ENCODE measurements around the gene CDC42SE1. TPM values are rescaled to one million over a fixed set of nuclear protein-coding genes. Genes with fewer than 3 reads are reported as not detected.
A peak's percentile ranks its signal among the peaks of the same experiment; 100 is the strongest.
"Not testable (repeated sequence)": the region's sequence is repeated elsewhere in the genome, so short reads cannot be mapped to it uniquely, and the experiment has no call there.

The CDC42SE1 gene, protein sequence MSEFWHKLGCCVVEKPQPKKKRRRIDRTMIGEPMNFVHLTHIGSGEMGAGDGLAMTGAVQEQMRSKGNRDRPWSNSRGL
- 100 to 1,000 TPM; 419 to 475 (median 450) TPM for total RNA-seq
- 474 TPM for total RNA-seq (2013)
- total RNA-seq = 214 to 985 (median 675) reads per million in 29 experiments

- Histone ChIP-seq H3K27ac (ENCODE audit: low read length) (peak within 1 kb of the TSS; percentile 92), H3K36me3 (ENCODE audit: control insufficient read depth in 2 of 2, extremely low read depth in 1 of 2, insufficient read depth in 1 of 2, low read length in 1 of 2) (peaks cover 0 to 24% of the 10 kb centered on the region in 2 donors), H3K4me1 (ENCODE audit: control insufficient read depth in 1 of 2, extremely low read depth in 1 of 2, insufficient read depth in 2 of 2, low read length in 2 of 2) (peaks cover 18 to 39% of the 10 kb centered on the region in 2 experiments), H3K27me3 (replicated peaks in 1 of 2; ENCODE audit: control insufficient read depth in 2 of 2, extremely low read depth in 1 of 2, insufficient read depth in 2 of 2, low read length in 1 of 2) (no peaks in the 10 kb centered on the region), H3K4me3 (ENCODE audit: control insufficient read depth in 1 of 2, extremely low read depth in 1 of 2, low read length in 1 of 2) (peak within 1 kb of the TSS; percentile 78 to 100), H3K9me3 (no peaks in the 10 kb centered on the region)
- Mint-ChIP-seq H3K9me3 (no peaks in the 10 kb centered on the region), H3K27me3 (no peaks in the 10 kb centered on the region), H3K4me3 (peak within 1 kb of the TSS; percentile 93 to 99 (median 95)), H3K36me3 (peaks cover 39% of the 10 kb centered on the region), H3K27ac (peak within 1 kb of the TSS; percentile 96 to 99), H3K4me1 (peaks cover 46 to 59% (median 46%) of the 10 kb centered on the region in 3 donors)
- DNase-seq = peak; percentile 68 to 93 (median 81)
- peak; percentile 77 to 83 (median 80) for ATAC-seq (replicated peaks in 1 of 4)
- CTCF ChIA-PET = interaction anchor here (0.5 to 3.1 kb wide), 11 partner anchors 8 to 873 kb away, joined by 3 to 22 read pairs (median 4); partner anchors contain the start of genes C1orf56 (in 1 of the 2), CERS2 (in 1 of the 2) and GABPB2 (in 1 of the 2)
- POLR2A ChIA-PET = interaction anchor here in 1 of 2 donors (0.6 to 0.7 kb wide), 2 partner anchors 12 to 195 kb away, joined by 4 to 12 read pairs; partner anchors contain the start of gene PSMD4
- under 1% methylated on average over 41 of the region's 58 CpGs for WGBS (ENCODE audit: insufficient coverage)
Observed at GRCh38 chr1:151059109-151060006, at the start of gene CDC42SE1. CDC42SE1 (minus strand) TSS chr1:151059622; CDS start chr1:151055730, 3,892 bp downstream.

DNA sequence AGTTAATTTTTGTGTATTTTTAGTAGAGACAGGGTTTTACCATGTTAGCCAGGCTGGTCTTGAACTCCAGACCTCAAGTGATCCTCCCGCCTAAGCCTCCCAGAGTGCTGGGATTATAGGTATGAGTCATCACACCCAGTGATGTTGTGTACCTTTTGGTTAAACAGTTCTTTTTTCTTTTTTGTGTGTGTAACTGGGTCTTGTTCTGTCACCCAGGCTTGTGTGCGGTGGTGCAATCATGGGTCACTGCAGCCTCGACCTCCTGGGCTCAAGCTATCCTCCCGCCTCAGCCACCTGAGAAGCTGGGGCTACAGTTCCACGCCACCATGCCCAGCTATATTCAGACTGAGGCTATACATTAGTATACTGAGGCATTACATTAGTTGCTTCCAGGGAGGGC, 48.9 kb upstream of the CDC42SE1 start:
- WGBS (ENCODE audit: insufficient coverage) = 97% methylated on average over 4 of the region's 5 CpGs
- Mint-ChIP-seq H3K27ac (no peak overlapping the region), H3K36me3 (peaks cover 20% of the 10 kb centered on the region), H3K4me1 (no peaks in the 10 kb centered on the region), H3K9me3 (no peaks in the 10 kb centered on the region), H3K27me3 (no peaks in the 10 kb centered on the region), H3K4me3 (no peak overlapping the region)
- Histone ChIP-seq H3K4me1 (ENCODE audit: control insufficient read depth in 1 of 2, extremely low read depth in 1 of 2, insufficient read depth in 2 of 2, low read length in 2 of 2) (no peaks in the 10 kb centered on the region), H3K4me3 (ENCODE audit: control insufficient read depth in 1 of 2, extremely low read depth in 1 of 2, low read length in 1 of 2) (no peak overlapping the region), H3K9me3 (no peaks in the 10 kb centered on the region), H3K27ac (ENCODE audit: low read length) (no peak overlapping the region), H3K36me3 (ENCODE audit: control insufficient read depth in 2 of 2, extremely low read depth in 1 of 2, insufficient read depth in 1 of 2, low read length in 1 of 2) (peaks cover 0 to 26% of the 10 kb centered on the region in 2 donors), H3K27me3 (replicated peaks in 1 of 2; ENCODE audit: control insufficient read depth in 2 of 2, extremely low read depth in 1 of 2, insufficient read depth in 2 of 2, low read length in 1 of 2) (no peaks in the 10 kb centered on the region)
- ATAC-seq (replicated peaks in 1 of 4) (no peak), DNase-seq (no peak)
- ChIA-PET POLR2A (no interaction called here), CTCF (interaction anchor here in 1 of 2 donors (0.6 kb wide), 1 partner anchor 8 kb away, joined by 5 read pairs; no protein-coding TSS in a partner anchor)

GRCh38 chr1:151106894-151107293, 47.5 kb upstream of the CDC42SE1 start:
- no CpG with 5 or more reads among the region's 2 CpGs for WGBS (ENCODE audit: insufficient coverage)
- Histone ChIP-seq H3K36me3 (ENCODE audit: control insufficient read depth in 2 of 2, extremely low read depth in 1 of 2, insufficient read depth in 1 of 2, low read length in 1 of 2) (peaks cover 0 to 26% of the 10 kb centered on the region in 2 donors), H3K9me3 (no peaks in the 10 kb centered on the region), H3K4me1 (ENCODE audit: control insufficient read depth in 1 of 2, extremely low read depth in 1 of 2, insufficient read depth in 2 of 2, low read length in 2 of 2) (no peaks in the 10 kb centered on the region), H3K27ac (ENCODE audit: low read length) (no peak overlapping the region), H3K27me3 (replicated peaks in 1 of 2; ENCODE audit: control insufficient read depth in 2 of 2, extremely low read depth in 1 of 2, insufficient read depth in 2 of 2, low read length in 1 of 2) (no peaks in the 10 kb centered on the region), H3K4me3 (ENCODE audit: control insufficient read depth in 1 of 2, extremely low read depth in 1 of 2, low read length in 1 of 2) (no peak overlapping the region)
- ATAC-seq (replicated peaks in 1 of 4) = no peak
- H3K4me3 Mint-ChIP-seq = no peak overlapping the region
- CTCF ChIA-PET = interaction anchor here in 1 of 2 donors (0.7 kb wide), 1 partner anchor 751 kb away, joined by 3 read pairs; no protein-coding TSS in a partner anchor
- H3K36me3 Mint-ChIP-seq = peaks cover 20% of the 10 kb centered on the region
- no peaks in the 10 kb centered on the region for H3K27me3 Mint-ChIP-seq
- no peak overlapping the region for H3K27ac Mint-ChIP-seq
- POLR2A ChIA-PET = interaction anchor here in 1 of 2 donors (0.6 kb wide), 2 partner anchors 49 to 125 kb away, joined by 3 to 7 read pairs; no protein-coding TSS in a partner anchor
- DNase-seq = no peak
- H3K4me1 Mint-ChIP-seq = no peaks in the 10 kb centered on the region
- H3K9me3 Mint-ChIP-seq = no peaks in the 10 kb centered on the region

- ChIA-PET POLR2A (no interaction called here), CTCF (interaction anchor here in 1 of 2 donors (0.9 kb wide), 1 partner anchor 243 kb away, joined by 3 read pairs; the partner anchor contains the start of gene RFX5)
- Histone ChIP-seq H3K4me3 (ENCODE audit: control insufficient read depth in 1 of 2, extremely low read depth in 1 of 2, low read length in 1 of 2) (no peak overlapping the region), H3K9me3 (no peaks in the 10 kb centered on the region), H3K27ac (ENCODE audit: low read length) (no peak overlapping the region), H3K4me1 (ENCODE audit: control insufficient read depth in 1 of 2, extremely low read depth in 1 of 2, insufficient read depth in 2 of 2, low read length in 2 of 2) (no peaks in the 10 kb centered on the region), H3K36me3 (ENCODE audit: control insufficient read depth in 2 of 2, extremely low read depth in 1 of 2, insufficient read depth in 1 of 2, low read length in 1 of 2) (peaks cover 0 to 19% of the 10 kb centered on the region in 2 donors), H3K27me3 (replicated peaks in 1 of 2; ENCODE audit: control insufficient read depth in 2 of 2, extremely low read depth in 1 of 2, insufficient read depth in 2 of 2, low read length in 1 of 2) (no peaks in the 10 kb centered on the region)
- H3K36me3 Mint-ChIP-seq = peaks cover 14% of the 10 kb centered on the region
- H3K9me3 Mint-ChIP-seq = no peaks in the 10 kb centered on the region
- H3K27me3 Mint-ChIP-seq = no peaks in the 10 kb centered on the region
- no peak overlapping the region for H3K4me3 Mint-ChIP-seq
- H3K27ac Mint-ChIP-seq = no peak overlapping the region
- H3K4me1 Mint-ChIP-seq = no peaks in the 10 kb centered on the region
- no peak for DNase-seq
- ATAC-seq (replicated peaks in 1 of 4) = no peak
Observed at GRCh38 chr1:151104630-151105029, 45.2 kb upstream of the CDC42SE1 start.

GRCh38 chr1:151098126-151098525, 38.7 kb upstream of the CDC42SE1 start:
- ChIA-PET POLR2A (interaction anchor here in 1 of 2 donors (0.6 kb wide), 2 partner anchors 72 to 156 kb away, joined by 3 to 4 read pairs; partner anchors contain the start of gene PSMD4), CTCF (interaction anchor here (0.6 to 1.5 kb wide), 10 partner anchors 14 to 242 kb away, joined by 3 to 10 read pairs (median 4); partner anchors contain the start of gene PSMD4 (in 1 of the 2))
- H3K4me1 Mint-ChIP-seq = no peaks in the 10 kb centered on the region

DNA sequence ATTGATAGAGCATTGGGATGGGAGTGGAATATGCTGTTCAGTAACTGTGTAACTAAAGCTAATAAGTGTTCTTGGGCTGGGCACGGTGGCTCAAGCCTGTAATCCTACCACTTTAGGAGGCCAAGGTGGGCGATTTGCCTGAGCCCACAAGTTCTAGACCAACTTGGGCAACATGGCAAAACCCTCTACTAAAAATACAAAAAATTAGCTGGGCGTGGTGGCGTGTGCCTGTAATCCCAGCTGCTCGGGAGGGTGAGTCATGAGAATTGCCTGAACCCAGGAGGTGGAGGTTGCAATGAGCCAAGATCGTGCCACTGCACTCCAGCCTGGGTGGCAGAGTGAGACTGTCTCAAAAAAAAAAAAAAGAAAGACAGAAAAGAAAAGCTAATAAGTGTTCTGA, 38.0 kb upstream of the CDC42SE1 start:
- ATAC-seq (replicated peaks in 1 of 4); H3K4me1 Mint-ChIP-seq; H3K27ac ChIP-seq (ENCODE audit: low read length); H3K9me3 ChIP-seq; H3K27ac Mint-ChIP-seq; H3K27me3 Mint-ChIP-seq; DNase-seq; H3K4me1 ChIP-seq (ENCODE audit: control insufficient read depth in 1 of 2, extremely low read depth in 1 of 2, insufficient read depth in 2 of 2, low read length in 2 of 2); H3K4me3 Mint-ChIP-seq; H3K27me3 ChIP-seq (replicated peaks in 1 of 2; ENCODE audit: control insufficient read depth in 2 of 2, extremely low read depth in 1 of 2, insufficient read depth in 2 of 2, low read length in 1 of 2); H3K9me3 Mint-ChIP-seq; H3K4me3 ChIP-seq (ENCODE audit: control insufficient read depth in 1 of 2, extremely low read depth in 1 of 2, low read length in 1 of 2): not testable (repeated sequence)
- ChIA-PET CTCF (interaction anchor here (0.7 to 1.5 kb wide), 2 partner anchors 96 to 157 kb away, joined by 3 to 4 read pairs; partner anchors contain the start of gene PSMD4 (in 1 of the 2)), POLR2A (interaction anchor here in 1 of 2 donors (0.5 to 0.6 kb wide), 2 partner anchors 48 to 92 kb away, joined by 3 read pairs; partner anchors contain the start of gene VPS72)
- peaks cover 12% of the 10 kb centered on the region for H3K36me3 Mint-ChIP-seq
- H3K36me3 ChIP-seq (ENCODE audit: control insufficient read depth in 2 of 2, extremely low read depth in 1 of 2, insufficient read depth in 1 of 2, low read length in 1 of 2) = peaks cover 6 to 11% of the 10 kb centered on the region in 2 donors
- WGBS (ENCODE audit: insufficient coverage) = 94% methylated on average over 4 of the region's 6 CpGs

More at GRCh38 chr1:151098126-151098525, 38.7 kb upstream of the CDC42SE1 start:
- H3K4me3 Mint-ChIP-seq = no peak overlapping the region
- H3K4me1 ChIP-seq (ENCODE audit: control insufficient read depth in 1 of 2, extremely low read depth in 1 of 2, insufficient read depth in 2 of 2, low read length in 2 of 2) = no peaks in the 10 kb centered on the region
- H3K27ac ChIP-seq (ENCODE audit: low read length) = no peak overlapping the region
- DNase-seq (no peak), ATAC-seq (replicated peaks in 1 of 4) (no peak)
- no peak overlapping the region for H3K4me3 ChIP-seq (ENCODE audit: control insufficient read depth in 1 of 2, extremely low read depth in 1 of 2, low read length in 1 of 2)
- no peaks in the 10 kb centered on the region for H3K27me3 ChIP-seq (replicated peaks in 1 of 2; ENCODE audit: control insufficient read depth in 2 of 2, extremely low read depth in 1 of 2, insufficient read depth in 2 of 2, low read length in 1 of 2)
- no peaks in the 10 kb centered on the region for H3K9me3 ChIP-seq
- H3K9me3 Mint-ChIP-seq = no peaks in the 10 kb centered on the region
- no peaks in the 10 kb centered on the region for H3K27me3 Mint-ChIP-seq
- H3K27ac Mint-ChIP-seq = no peak overlapping the region
- 100% methylated on average over 1 of the region's 1 CpG for WGBS (ENCODE audit: insufficient coverage)
- peaks cover 6% of the 10 kb centered on the region in 2 donors for H3K36me3 ChIP-seq (ENCODE audit: control insufficient read depth in 2 of 2, extremely low read depth in 1 of 2, insufficient read depth in 1 of 2, low read length in 1 of 2)
- H3K36me3 Mint-ChIP-seq = peaks cover 6% of the 10 kb centered on the region

All from T-cell (primary cell).